GM12878 (cell line): ENCODE data around the gene GYPC. TPM values are rescaled to one million over a fixed set of nuclear protein-coding genes. Genes with fewer than 3 reads are reported as not detected.

Source experiments
- ATAC-seq: fragments of 200-7000 bp; cut with Tn5 transposase; 3 replicates; pipeline ENCODE4 v1.9.1; 2020; ENCODE audit warnings: mild to moderate bottlenecking, moderate library complexity
- BruUV-seq: library from RNA; stranded (reverse); fragments of 400-500 nt; replicated peaks from 2 replicates; lab custom pipeline; 2021; lab: Mats Ljungman, UMichigan
- CTCF ChIA-PET: fragments of 300-600 bp; sonication (Branson Sonifier 250); formaldehyde crosslinking; extraction: SDS; loops from one replicate; lab custom pipeline; 2021; ENCODE audit warnings: inconsistent platforms; lab: Yijun Ruan, JAX
- POLR2A ChIA-PET: fragments of 350-600 bp; formaldehyde crosslinking; extraction: SDS; loops from one replicate; lab custom pipeline; 2021; ENCODE audit warnings: inconsistent platforms; lab: Charles Lee
- RAD21 ChIA-PET: fragments of 300-600 bp; sonication (Branson Sonifier 250); formaldehyde crosslinking; loops from one replicate; lab custom pipeline; 2023; ENCODE audit warnings: antibody characterized with exemption; ENCODE audit not compliant: unreplicated experiment; lab: Charles Lee
- SMC1A ChIA-PET: fragments of 300-600 bp; sonication (Branson Sonifier 250); formaldehyde crosslinking; loops from one replicate; lab custom pipeline; 2023; ENCODE audit not compliant: unreplicated experiment, uncharacterized antibody; lab: Charles Lee
- DNase-seq: peaks from one replicate; pipeline ENCODE4 v3.0.0-alpha.2; 2011; ENCODE audit warnings: low read depth, low spot score
- FAIRE-seq: peaks from 3 replicates; lab custom pipeline; 2011; peaks lifted over from hg19 to GRCh38; lab: Jason Lieb, UNC
- H2AFZ ChIP-seq: 2 replicates; pipeline ENCODE4 v1.6.0; 2011; ENCODE audit warnings: low read depth, low read length, control low read depth; ENCODE audit not compliant: control insufficient read depth
- H3K27ac ChIP-seq: 2 replicates; pipeline ENCODE4 v1.5.1; 2011; ENCODE audit warnings: control low read depth; ENCODE audit not compliant: control insufficient read depth, insufficient read depth
- H3K27me3 ChIP-seq, 2 experiments: replicated peaks in 1 of 2; 2 replicates each; pipeline versions ENCODE4 v1.6.0 to v1.6.1; 2011; ENCODE audit warnings: low read length in 1 of 2; ENCODE audit not compliant: control insufficient read depth in 2 of 2, insufficient read depth in 2 of 2
- H3K36me3 ChIP-seq, 2 experiments: 2 replicates each; pipeline ENCODE4 v1.5.1; 2011; ENCODE audit warnings: low read length in 1 of 2; ENCODE audit not compliant: control insufficient read depth in 2 of 2, insufficient read depth in 2 of 2
- H3K4me1 ChIP-seq: 2 replicates; pipeline ENCODE4 v1.6.1; 2011; ENCODE audit warnings: mild to moderate bottlenecking, low read length, moderate library complexity, mixed read lengths; ENCODE audit not compliant: control insufficient read depth, insufficient read depth
- H3K4me2 ChIP-seq: 2 replicates; pipeline ENCODE4 v1.6.0; 2011; ENCODE audit warnings: control low read depth; ENCODE audit not compliant: control insufficient read depth, insufficient read depth
- H3K4me3 ChIP-seq: fragments of 200-600 bp; sonication (generic); 2 replicates; pipeline ENCODE4 v1.5.1; 2016
- H3K79me2 ChIP-seq: 2 replicates; pipeline ENCODE4 v1.6.0; 2011; ENCODE audit warnings: low read length; ENCODE audit not compliant: control insufficient read depth, insufficient read depth
- H3K9ac ChIP-seq: 2 replicates; pipeline ENCODE4 v1.8.0; 2011; ENCODE audit warnings: low read length, control low read depth, mixed read lengths; ENCODE audit not compliant: control insufficient read depth, insufficient read depth
- H3K9me3 ChIP-seq: replicated peaks from 3 replicates; pipeline ENCODE4 v1.5.1; 2011; ENCODE audit warnings: mild to moderate bottlenecking, low read length; ENCODE audit not compliant: control insufficient read depth, insufficient read depth
- H4K20me1 ChIP-seq: 2 replicates; pipeline ENCODE4 v1.6.0; 2011; ENCODE audit not compliant: control insufficient read depth, insufficient read depth
- ASH2L ChIP-seq: fragments of 300-600, 200-600 bp; sonication (generic); IDR thresholded peaks from 2 replicates; pipeline ENCODE4 v1.6.1; 2017; ENCODE audit warnings: low read depth, mild to moderate bottlenecking, borderline replicate concordance
- ATF7 ChIP-seq: fragments of 450-650 bp; IDR thresholded peaks from 2 replicates; pipeline ENCODE4 v1.6.1; 2016; ENCODE audit warnings: low read depth, mild to moderate bottlenecking
- BHLHE40 ChIP-seq, 2 experiments: fragments of 450-650 bp in 1 of 2; IDR thresholded peaks; 2 replicates each; pipeline ENCODE4 v1.6.1; 2011 to 2017; ENCODE audit warnings: low read depth in 2 of 2, borderline replicate concordance in 1 of 2, improper control_type of control experiment in 1 of 2, low read length in 1 of 2, mild to moderate bottlenecking in 1 of 2
- BRCA1 ChIP-seq: IDR thresholded peaks from 2 replicates; pipeline ENCODE4 v1.6.1; 2011; ENCODE audit warnings: low read depth, low read length, improper control_type of control experiment
- CHD1 ChIP-seq: IDR thresholded peaks from 2 replicates; pipeline ENCODE4 v1.6.1; 2012; ENCODE audit warnings: low read depth, low read length, improper control_type of control experiment
- CREM ChIP-seq: IDR thresholded peaks from 2 replicates; pipeline ENCODE4 v1.6.1; 2014; ENCODE audit warnings: antibody characterized with exemption, low read depth
- FOS ChIP-seq: IDR thresholded peaks from 3 replicates; pipeline ENCODE4 v1.6.1; 2011; ENCODE audit warnings: borderline replicate concordance; ENCODE audit not compliant: insufficient read length; ENCODE audit errors: extremely low read depth
- HDAC6 ChIP-seq: fragments of 200-600 bp; sonication (generic); IDR thresholded peaks from one replicate; pipeline ENCODE4 v1.8.0; 2017; ENCODE audit warnings: antibody characterized with exemption; ENCODE audit not compliant: unreplicated experiment
- IKZF2 ChIP-seq, 2 experiments: fragments of 450-650 bp; IDR thresholded peaks; 2 replicates each; pipeline ENCODE4 v1.6.1; 2017; ENCODE audit warnings: mild to moderate bottlenecking in 2 of 2, moderate library complexity in 2 of 2
- KDM1A ChIP-seq: fragments of 200-600 bp; sonication (generic); IDR thresholded peaks from 2 replicates; pipeline ENCODE4 v1.6.1; 2016; ENCODE audit warnings: borderline replicate concordance
- MEF2A ChIP-seq: IDR thresholded peaks from 2 replicates; pipeline ENCODE4 v1.6.1; 2011; ENCODE audit warnings: low read depth, mild to moderate bottlenecking, low read length, moderate library complexity; ENCODE audit not compliant: insufficient read depth
- MXI1 ChIP-seq: fragments of 150-350 bp; IDR thresholded peaks from 2 replicates; pipeline ENCODE4 v1.6.1; 2011; ENCODE audit warnings: low read depth, mild to moderate bottlenecking, inconsistent platforms, low read length, improper control_type of control experiment
- NFXL1 ChIP-seq: fragments of 450-650 bp; IDR thresholded peaks from 2 replicates; pipeline ENCODE4 v1.6.1; 2017; ENCODE audit warnings: antibody characterized with exemption, mild to moderate bottlenecking, borderline replicate concordance
- RFX5 ChIP-seq: IDR thresholded peaks from 2 replicates; pipeline ENCODE4 v1.6.1; 2011; ENCODE audit warnings: low read depth, low read length, improper control_type of control experiment
- SP1 ChIP-seq: IDR thresholded peaks from one replicate; pipeline ENCODE4 v1.6.1; 2011; ENCODE audit warnings: low read depth, low read length
- STAT3 ChIP-seq: IDR thresholded peaks from 2 replicates; pipeline ENCODE4 v1.6.1; 2011; ENCODE audit warnings: low read depth, low read length, improper control_type of control experiment
- ZNF622 ChIP-seq: fragments of 450-650 bp; IDR thresholded peaks from 2 replicates; pipeline ENCODE4 v1.6.1; 2017; ENCODE audit warnings: mild to moderate bottlenecking, inconsistent platforms
- WGBS: methylation state at CpG from one replicate; pipeline ENCODE4 v1.1.6; 2016; ENCODE audit warnings: low lambda C conversion rate; ENCODE audit not compliant: insufficient replicate concordance, insufficient coverage; ENCODE audit errors: missing lambda C conversion rate; 5-methylcytosine and 5-hydroxymethylcytosine counted together
- in situ Hi-C: fragments of 300-500 bp; cut with MboI; formaldehyde crosslinking; loops from 9 replicates; pipeline ENCODE4 v1.14.3; 2018; ENCODE audit warnings: mixed read lengths
- intact Hi-C: fragments of 100-400 bp; cut with micrococcal nuclease; formaldehyde crosslinking; loops from one replicate; pipeline ENCODE4 v1.14.2; 2022; ENCODE audit not compliant: unreplicated experiment
- polyA plus RNA-seq, 11 experiments: library from polyadenylated mRNA; depleted of rRNA in 4 of 11; unstranded in 6 of 11; stranded (reverse) in 5 of 11; fragments of >200 nt; fragmentation: Nextera tagmentation in 4 of 11; fragmentation: Illumina TruSeq in 1 of 11; extraction: Ambion mirVana in 4 of 11; extraction: Trizol in 1 of 11; gene quantifications; 1 replicate in 1 of 11; 2 replicates in 10 of 11; pipeline versions ENCODE4 v1.2.1 to v1.2.3, GENCODE V29; 2011 to 2016; ENCODE audit warnings: inconsistent platforms in 2 of 11, missing spikeins in 2 of 11, low read depth in 1 of 11
- total RNA-seq, 4 experiments: library from RNA; depleted of rRNA in 3 of 4; stranded (reverse); fragments of >200 nt in 3 of 4; fragmentation: Illumina TruSeq in 1 of 4; extraction: Trizol in 1 of 4; gene quantifications; 2 replicates each; pipeline versions ENCODE4 v1.2.1 to v1.2.3, GENCODE V29; 2013 to 2021
- TF ChIP-seq, protein P1 (sequence below): fragments of 150-350 bp; IDR thresholded peaks from 2 replicates; pipeline ENCODE4 v1.6.1; 2014; ENCODE audit warnings: mild to moderate bottlenecking, low read depth, low read length
- TF ChIP-seq, protein P2 (sequence below): fragments of 150-350 bp; IDR thresholded peaks from 2 replicates; pipeline ENCODE4 v1.6.1; 2016; ENCODE audit warnings: low read depth, low read length

Gene GYPC
- total and polyA plus RNA-seq, 10 of the 15 experiments (the other 5 are each of a cell fraction or from before 2014, with no cell fraction given) = 26.2 to 150 (median 81.4) TPM

DNA sequence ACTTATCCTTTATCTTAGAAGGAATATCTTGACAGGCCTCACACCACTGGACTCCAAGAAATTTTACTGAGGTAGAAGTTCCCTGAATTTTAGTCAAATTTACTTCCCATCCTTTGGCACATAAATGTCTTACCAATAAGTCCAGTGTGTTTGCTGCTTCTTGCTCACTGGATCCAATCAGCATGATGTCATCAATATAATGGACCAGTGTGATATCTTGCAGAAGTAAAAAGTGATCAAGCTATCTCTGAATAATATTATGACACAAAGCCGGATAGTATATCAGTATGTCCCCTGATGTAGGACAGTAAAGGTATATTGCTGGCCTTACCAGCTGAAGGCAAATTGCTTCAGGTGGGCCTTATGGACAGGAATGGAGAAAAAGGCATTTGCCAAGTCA lies 6.9 kb upstream of the GYPC start:
- BruUV-seq = no TSS peak
- no peak for FAIRE-seq
- 93% methylated on average over 1 of the region's 1 CpG for WGBS
- H3K4me2 ChIP-seq = no peak overlapping the region
- H3K27ac ChIP-seq = no peak overlapping the region
- H3K4me1 ChIP-seq = peaks cover 9% of the 10 kb centered on the region
- H2AFZ ChIP-seq = no peak overlapping the region
- H3K9ac ChIP-seq = no peak overlapping the region
- SMC1A ChIA-PET = interaction anchor here (1.0 to 1.3 kb wide), 4 partner anchors 9 to 121 kb away, joined by 3 to 4 read pairs (median 3); no protein-coding TSS in a partner anchor
- no peaks in the 10 kb centered on the region for H3K36me3 ChIP-seq
- RAD21 ChIA-PET = no interaction called here
- no peaks in the 10 kb centered on the region for H3K79me2 ChIP-seq
- no peak for DNase-seq
- no peak overlapping the region for H3K4me3 ChIP-seq
- no peaks in the 10 kb centered on the region for H4K20me1 ChIP-seq
- POLR2A ChIA-PET = interaction anchor here (1.2 kb wide), 1 partner anchor 9 kb away, joined by 3 read pairs; no protein-coding TSS in a partner anchor
- CTCF ChIA-PET = interaction anchor here (1.1 to 1.5 kb wide), 2 partner anchors 16 to 121 kb away, joined by 3 read pairs; no protein-coding TSS in a partner anchor
- no peaks in the 10 kb centered on the region for H3K27me3 ChIP-seq
- ATAC-seq = no peak
- intact Hi-C loops (no loop called here), in situ Hi-C loops (no loop called here)
- TF ChIP-seq IKZF2 (IDR thresholded peaks at IDR 0.05) (no peak), CREM (no peak), ZNF622 (no peak), MEF2A (no peak), ASH2L (no peak), BRCA1 (no peak), CHD1 (no peak), FOS (no peak), ATF7 (no peak), STAT3 (no peak), NFXL1 (no peak), MXI1 (no peak), RFX5 (no peak), BHLHE40 (IDR thresholded peaks at IDR 0.05; ENCODE audit: borderline replicate concordance in 1 of 2, low read depth in 2 of 2, low read length in 1 of 2) (no peak), KDM1A (no peak), HDAC6 (no peak), SP1 (no peak)
- TF ChIP-seq, protein P1, sequence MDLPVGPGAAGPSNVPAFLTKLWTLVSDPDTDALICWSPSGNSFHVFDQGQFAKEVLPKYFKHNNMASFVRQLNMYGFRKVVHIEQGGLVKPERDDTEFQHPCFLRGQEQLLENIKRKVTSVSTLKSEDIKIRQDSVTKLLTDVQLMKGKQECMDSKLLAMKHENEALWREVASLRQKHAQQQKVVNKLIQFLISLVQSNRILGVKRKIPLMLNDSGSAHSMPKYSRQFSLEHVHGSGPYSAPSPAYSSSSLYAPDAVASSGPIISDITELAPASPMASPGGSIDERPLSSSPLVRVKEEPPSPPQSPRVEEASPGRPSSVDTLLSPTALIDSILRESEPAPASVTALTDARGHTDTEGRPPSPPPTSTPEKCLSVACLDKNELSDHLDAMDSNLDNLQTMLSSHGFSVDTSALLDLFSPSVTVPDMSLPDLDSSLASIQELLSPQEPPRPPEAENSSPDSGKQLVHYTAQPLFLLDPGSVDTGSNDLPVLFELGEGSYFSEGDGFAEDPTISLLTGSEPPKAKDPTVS = no peak
- TF ChIP-seq, protein P2, sequence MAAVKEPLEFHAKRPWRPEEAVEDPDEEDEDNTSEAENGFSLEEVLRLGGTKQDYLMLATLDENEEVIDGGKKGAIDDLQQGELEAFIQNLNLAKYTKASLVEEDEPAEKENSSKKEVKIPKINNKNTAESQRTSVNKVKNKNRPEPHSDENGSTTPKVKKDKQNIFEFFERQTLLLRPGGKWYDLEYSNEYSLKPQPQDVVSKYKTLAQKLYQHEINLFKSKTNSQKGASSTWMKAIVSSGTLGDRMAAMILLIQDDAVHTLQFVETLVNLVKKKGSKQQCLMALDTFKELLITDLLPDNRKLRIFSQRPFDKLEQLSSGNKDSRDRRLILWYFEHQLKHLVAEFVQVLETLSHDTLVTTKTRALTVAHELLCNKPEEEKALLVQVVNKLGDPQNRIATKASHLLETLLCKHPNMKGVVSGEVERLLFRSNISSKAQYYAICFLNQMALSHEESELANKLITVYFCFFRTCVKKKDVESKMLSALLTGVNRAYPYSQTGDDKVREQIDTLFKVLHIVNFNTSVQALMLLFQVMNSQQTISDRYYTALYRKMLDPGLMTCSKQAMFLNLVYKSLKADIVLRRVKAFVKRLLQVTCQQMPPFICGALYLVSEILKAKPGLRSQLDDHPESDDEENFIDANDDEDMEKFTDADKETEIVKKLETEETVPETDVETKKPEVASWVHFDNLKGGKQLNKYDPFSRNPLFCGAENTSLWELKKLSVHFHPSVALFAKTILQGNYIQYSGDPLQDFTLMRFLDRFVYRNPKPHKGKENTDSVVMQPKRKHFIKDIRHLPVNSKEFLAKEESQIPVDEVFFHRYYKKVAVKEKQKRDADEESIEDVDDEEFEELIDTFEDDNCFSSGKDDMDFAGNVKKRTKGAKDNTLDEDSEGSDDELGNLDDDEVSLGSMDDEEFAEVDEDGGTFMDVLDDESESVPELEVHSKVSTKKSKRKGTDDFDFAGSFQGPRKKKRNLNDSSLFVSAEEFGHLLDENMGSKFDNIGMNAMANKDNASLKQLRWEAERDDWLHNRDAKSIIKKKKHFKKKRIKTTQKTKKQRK = no peak
- peaks cover 1% of the 10 kb centered on the region; the same call in 1 of the 3 replicates for H3K9me3 ChIP-seq
